Ascending aorta (tissue), 2 donors: ENCODE data around the gene KCND3. TPM values are rescaled to one million over a fixed set of nuclear protein-coding genes. Genes with fewer than 3 reads are reported as not detected.

Experiments
- DNase-seq, 2 donors: peaks; one replicate each; pipeline ENCODE4 v3.0.0-alpha.2; 2019; ENCODE audit warnings: low spot score in 2 of 2
- H3K27ac ChIP-seq, 2 donors: fragments of 200-600 bp; sonication (generic); one replicate each; pipeline ENCODE4 v1.5.1; 2016 to 2017; ENCODE audit warnings: mild to moderate bottlenecking in 1 of 2
- H3K27me3 ChIP-seq: fragments of 200-600 bp; sonication (generic); one replicate; pipeline ENCODE4 v1.5.1; 2017
- H3K36me3 ChIP-seq, 2 donors: fragments of 200-600 bp; sonication (generic); one replicate each; pipeline ENCODE4 v1.5.1; 2016
- H3K4me1 ChIP-seq, 2 donors: fragments of 200-600 bp; sonication (generic); one replicate each; pipeline ENCODE4 v1.5.1; 2016 to 2017; ENCODE audit warnings: mild to moderate bottlenecking in 1 of 2
- H3K4me3 ChIP-seq, 2 donors: fragments of 200-600 bp; sonication (generic); one replicate each; pipeline ENCODE4 v1.5.1; 2016 to 2017; ENCODE audit warnings: mild to moderate bottlenecking in 1 of 2
- H3K9me3 ChIP-seq, 2 donors: fragments of 200-600 bp; sonication (generic); one replicate each; pipeline ENCODE4 v1.5.1; 2016
- intact Hi-C: fragments of 100-400 bp; cut with DNase I; formaldehyde crosslinking; loops from one replicate; pipeline ENCODE4 v1.15.1; 2023
- total RNA-seq: library from RNA; depleted of rRNA; stranded (reverse); fragments of >200 nt; gene quantifications from one replicate; pipeline ENCODE4 v1.1.0, GENCODE V29; 2016
- TF ChIP-seq, protein P1 (sequence below), 3 experiments: fragments of 200-600 bp in 2 of 3; fragments of 450-650 bp in 1 of 3; sonication (generic) in 2 of 3; IDR thresholded peaks; one replicate each; pipeline ENCODE4 v1.5.1; 2016 to 2019; ENCODE audit warnings: antibody characterized with exemption in 3 of 3, mild to moderate bottlenecking in 1 of 3, moderate library complexity in 1 of 3

The KCND3 gene
- total RNA-seq, 1 donor from 2014 or later, result 13.3 TPM

DNA sequence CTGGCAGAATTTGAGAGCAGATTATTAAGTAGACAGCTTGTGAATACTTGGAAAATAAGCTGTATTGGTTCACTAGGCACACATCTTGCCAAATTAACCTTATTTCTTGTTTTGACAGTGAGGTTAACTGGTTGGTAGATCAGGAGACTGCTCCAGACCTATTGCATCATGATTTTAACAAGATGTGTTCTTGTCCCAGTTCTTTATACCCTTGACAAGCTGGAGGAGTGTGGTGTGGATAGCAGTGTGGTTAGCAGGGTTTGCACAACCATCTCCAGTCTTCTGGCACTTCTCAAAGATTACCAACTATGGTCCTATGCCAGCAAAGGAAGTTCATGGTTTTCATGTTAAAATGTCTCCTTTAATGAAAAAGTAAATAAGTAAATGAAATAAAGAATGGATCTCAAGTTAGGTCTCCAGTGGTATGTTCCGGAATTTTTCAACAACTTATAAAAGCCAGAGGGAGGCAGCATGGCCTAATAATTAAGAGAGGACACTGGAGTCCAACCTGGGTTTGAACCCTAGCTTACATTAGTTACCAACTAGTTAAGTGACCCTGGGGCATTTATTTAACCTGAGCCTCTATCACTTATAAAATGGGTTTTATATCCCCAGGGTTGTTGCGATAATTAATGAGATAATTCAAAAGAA is 199.7 kb downstream of the KCND3 start:
- H3K4me1 ChIP-seq, result no peaks in the 10 kb centered on the region
- no peaks in the 10 kb centered on the region for H3K36me3 ChIP-seq
- H3K27me3 ChIP-seq, result no peaks in the 10 kb centered on the region
- intact Hi-C loops, result loop anchor here (5.0 to 10.0 kb wide), 2 partner anchors 203 to 575 kb away; no protein-coding TSS in a partner anchor
- H3K27ac ChIP-seq, result no peak overlapping the region
- H3K9me3 ChIP-seq, result no peaks in the 10 kb centered on the region
- H3K4me3 ChIP-seq, result no peak overlapping the region
- TF ChIP-seq, protein P1, sequence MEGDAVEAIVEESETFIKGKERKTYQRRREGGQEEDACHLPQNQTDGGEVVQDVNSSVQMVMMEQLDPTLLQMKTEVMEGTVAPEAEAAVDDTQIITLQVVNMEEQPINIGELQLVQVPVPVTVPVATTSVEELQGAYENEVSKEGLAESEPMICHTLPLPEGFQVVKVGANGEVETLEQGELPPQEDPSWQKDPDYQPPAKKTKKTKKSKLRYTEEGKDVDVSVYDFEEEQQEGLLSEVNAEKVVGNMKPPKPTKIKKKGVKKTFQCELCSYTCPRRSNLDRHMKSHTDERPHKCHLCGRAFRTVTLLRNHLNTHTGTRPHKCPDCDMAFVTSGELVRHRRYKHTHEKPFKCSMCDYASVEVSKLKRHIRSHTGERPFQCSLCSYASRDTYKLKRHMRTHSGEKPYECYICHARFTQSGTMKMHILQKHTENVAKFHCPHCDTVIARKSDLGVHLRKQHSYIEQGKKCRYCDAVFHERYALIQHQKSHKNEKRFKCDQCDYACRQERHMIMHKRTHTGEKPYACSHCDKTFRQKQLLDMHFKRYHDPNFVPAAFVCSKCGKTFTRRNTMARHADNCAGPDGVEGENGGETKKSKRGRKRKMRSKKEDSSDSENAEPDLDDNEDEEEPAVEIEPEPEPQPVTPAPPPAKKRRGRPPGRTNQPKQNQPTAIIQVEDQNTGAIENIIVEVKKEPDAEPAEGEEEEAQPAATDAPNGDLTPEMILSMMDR (IDR thresholded peaks at IDR 0.05), result peak in 2 of 3 experiments; percentile 7 to 33
- DNase-seq, result no peak

DNA sequence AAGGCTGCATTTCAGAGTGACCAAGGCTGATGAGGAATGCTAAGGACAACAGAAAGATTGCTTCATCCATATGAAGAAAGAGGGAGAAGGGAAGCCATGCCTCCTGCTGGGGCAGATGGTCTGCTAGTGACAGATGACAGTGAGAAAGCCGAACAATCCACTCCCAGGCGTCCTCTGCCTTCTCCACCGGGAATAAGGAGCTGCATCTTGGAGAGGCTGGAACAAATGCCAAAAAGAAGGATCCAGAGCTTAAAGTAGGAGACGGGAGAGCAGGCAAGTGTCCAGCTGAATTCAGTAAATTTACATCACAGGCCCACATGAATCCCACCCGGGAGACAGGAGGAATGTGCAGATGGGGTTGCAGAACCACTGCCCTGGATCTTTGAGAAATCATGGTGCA is 200.3 kb downstream of the KCND3 start:
- H3K27ac ChIP-seq, result no peak overlapping the region
- H3K36me3 ChIP-seq, result no peaks in the 10 kb centered on the region
- no peaks in the 10 kb centered on the region for H3K4me1 ChIP-seq
- H3K4me3 ChIP-seq, result no peak overlapping the region
- intact Hi-C loops, result loop anchor here (5.0 kb wide), 1 partner anchor 203 kb away; no protein-coding TSS in a partner anchor
- TF ChIP-seq, protein P1 (IDR thresholded peaks at IDR 0.05), result no peak
- no peaks in the 10 kb centered on the region for H3K27me3 ChIP-seq
- DNase-seq, result no peak
- H3K9me3 ChIP-seq, result no peaks in the 10 kb centered on the region

DNA sequence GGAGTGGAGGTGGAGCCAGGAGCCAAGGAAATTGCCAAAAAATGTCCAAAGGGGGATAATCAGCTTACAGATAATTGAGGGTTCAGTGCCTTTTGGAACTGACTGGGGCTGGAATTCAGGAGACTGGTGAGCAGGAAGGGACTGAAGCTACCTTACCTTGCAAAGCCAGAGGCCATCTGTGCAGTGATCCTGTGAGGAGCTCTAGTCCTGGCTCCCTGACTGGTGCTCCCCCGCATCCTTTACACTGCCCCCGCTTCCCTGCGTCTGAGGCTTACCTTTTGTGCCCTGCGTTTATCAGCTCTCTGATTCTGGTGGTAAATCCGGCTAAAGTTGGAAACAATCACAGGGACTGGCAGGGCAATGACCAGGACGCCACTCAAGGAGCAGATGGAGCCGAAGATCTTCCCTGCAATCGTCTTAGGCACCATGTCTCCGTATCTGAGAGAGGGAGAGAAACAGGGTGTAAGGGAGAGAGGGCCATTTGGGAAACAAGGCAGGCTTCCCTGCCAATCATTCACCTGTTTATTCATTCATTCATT is 202.7 kb downstream of the KCND3 start:
- intact Hi-C loops, result loop anchor here (5.0 kb wide), 1 partner anchor 206 kb away; no protein-coding TSS in a partner anchor
- no peak overlapping the region for H3K27ac ChIP-seq
- no peaks in the 10 kb centered on the region for H3K4me1 ChIP-seq
- no peaks in the 10 kb centered on the region for H3K27me3 ChIP-seq
- H3K4me3 ChIP-seq, result no peak overlapping the region
- DNase-seq, result no peak
- no peaks in the 10 kb centered on the region for H3K36me3 ChIP-seq
- H3K9me3 ChIP-seq, result no peaks in the 10 kb centered on the region
- TF ChIP-seq, protein P1 (IDR thresholded peaks at IDR 0.05), result no peak

DNA sequence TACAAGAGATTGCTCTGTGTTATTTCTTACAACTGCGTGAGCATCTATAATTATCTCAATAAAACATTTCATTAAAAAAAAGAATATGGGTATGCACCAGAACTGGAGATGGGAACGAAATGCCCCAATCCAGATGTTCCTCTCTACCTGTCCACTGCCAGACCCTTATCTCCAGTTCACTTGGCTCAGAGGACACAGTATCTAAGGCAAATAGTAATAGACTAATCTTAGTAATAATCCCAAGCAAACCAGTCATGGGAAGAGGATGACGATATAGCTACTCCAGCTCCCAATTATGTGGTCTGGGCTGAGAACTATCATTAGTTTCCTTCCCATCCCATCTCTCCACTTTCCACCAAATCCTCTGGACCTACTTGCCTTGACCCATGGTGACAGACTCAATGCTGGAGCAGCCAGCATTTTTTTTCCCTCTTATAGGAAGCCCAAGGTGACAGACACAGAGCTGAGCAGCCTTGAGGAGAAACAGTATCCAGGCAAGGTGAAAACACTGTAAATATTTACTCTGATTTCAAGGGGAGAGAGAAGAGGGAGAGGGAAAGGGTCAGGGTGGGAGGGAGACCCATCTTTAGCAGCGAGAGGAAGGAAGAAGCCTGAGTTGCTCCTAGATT is 205.1 kb downstream of the KCND3 start:
- no peak overlapping the region for H3K27ac ChIP-seq
- H3K27me3 ChIP-seq, result no peaks in the 10 kb centered on the region
- H3K9me3 ChIP-seq, result no peaks in the 10 kb centered on the region
- no peak overlapping the region for H3K4me3 ChIP-seq
- DNase-seq, result no peak
- intact Hi-C loops, result no loop called here
- no peaks in the 10 kb centered on the region for H3K4me1 ChIP-seq
- H3K36me3 ChIP-seq, result peaks cover 0 to 3% of the 10 kb centered on the region in 2 donors
- TF ChIP-seq, protein P1 (IDR thresholded peaks at IDR 0.05), result no peak

DNA sequence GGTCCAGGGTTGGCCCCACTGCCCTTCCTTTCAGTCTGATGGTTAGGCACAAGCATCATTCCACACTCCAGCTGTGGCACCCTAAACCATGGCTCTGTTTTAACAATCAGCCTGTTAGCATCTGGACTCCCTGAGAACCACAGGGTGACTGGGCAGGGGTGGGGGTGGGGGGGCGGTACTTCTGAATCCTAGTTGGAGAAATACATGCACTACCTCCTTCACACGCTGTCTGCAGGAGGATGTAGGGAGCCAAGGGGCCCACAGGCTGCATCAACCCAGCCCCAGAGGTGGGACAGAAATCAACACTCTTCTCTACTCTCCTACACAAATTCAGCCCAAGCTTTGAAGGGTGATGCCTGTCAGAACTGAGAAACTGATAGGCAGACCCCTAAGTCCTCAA is 209.9 kb downstream of the KCND3 start:
- Histone ChIP-seq H3K4me3 (no peak overlapping the region), H3K27ac (no peak overlapping the region), H3K9me3 (no peaks in the 10 kb centered on the region), H3K27me3 (no peaks in the 10 kb centered on the region), H3K4me1 (no peaks in the 10 kb centered on the region), H3K36me3 (peaks cover 0 to 10% of the 10 kb centered on the region in 2 donors)
- no peak for DNase-seq
- TF ChIP-seq, protein P1 (IDR thresholded peaks at IDR 0.05), result no peak
- intact Hi-C loops, result loop anchor here (10.0 kb wide), 1 partner anchor 555 kb away; the partner anchor contains the start of gene CHI3L2
